Panc1 (cell line): ENCODE data around the gene SATB2. TPM values are rescaled to one million over a fixed set of nuclear protein-coding genes. Genes with fewer than 3 reads are reported as not detected.

Source experiments
- ATAC-seq: fragments of 200-7000 bp; cut with Tn5 transposase; 2 replicates; pipeline ENCODE4 v1.9.1; 2020; ENCODE audit warnings: mild to moderate bottlenecking, moderate library complexity
- BruUV-seq: library from RNA; stranded (reverse); fragments of 400-500 nt; replicated peaks from 2 replicates; lab custom pipeline; 2021; lab: Mats Ljungman, UMichigan
- CTCF ChIA-PET: fragments of 300-600 bp; sonication (Branson Sonifier 250); formaldehyde crosslinking; loops from one replicate; lab custom pipeline; 2022; ENCODE audit warnings: antibody characterized with exemption; lab: Charles Lee
- POLR2A ChIA-PET: fragments of 300-600 bp; sonication (Branson Sonifier 250); formaldehyde crosslinking; loops from one replicate; lab custom pipeline; 2022; ENCODE audit warnings: antibody characterized with exemption; lab: Charles Lee
- DNase-seq: peaks from one replicate; pipeline ENCODE4 v3.0.0-alpha.2; 2010; ENCODE audit warnings: low read depth, low spot score
- H3K27ac ChIP-seq: 2 replicates; pipeline ENCODE4 v1.5.1; 2011; ENCODE audit warnings: mild to moderate bottlenecking, low read length, inconsistent platforms
- H3K27me3 ChIP-seq: fragments of 200-500 bp; sonication (Bioruptor generic); 2 replicates; pipeline ENCODE4 v1.6.0; 2014; ENCODE audit warnings: low read length, inconsistent platforms; ENCODE audit not compliant: control insufficient read depth, insufficient read depth
- H3K36me3 ChIP-seq: fragments of 200-500 bp; sonication (Bioruptor generic); 2 replicates; pipeline ENCODE4 v1.5.1; 2014; ENCODE audit warnings: inconsistent platforms, mild to moderate bottlenecking, low read length, moderate library complexity; ENCODE audit not compliant: control insufficient read depth, insufficient read depth
- H3K4me1 ChIP-seq: 2 replicates; pipeline ENCODE4 v1.5.1; 2011; ENCODE audit warnings: inconsistent platforms, mild to moderate bottlenecking, low read length, moderate library complexity; ENCODE audit not compliant: control insufficient read depth, insufficient read depth
- H3K4me3 ChIP-seq, 2 experiments: 2 replicates each; pipeline ENCODE4 v1.5.1; 2011 to 2012; ENCODE audit warnings: low read depth in 2 of 2, low read length in 2 of 2, mild to moderate bottlenecking in 2 of 2, inconsistent platforms in 1 of 2, moderate library complexity in 1 of 2
- H3K9me3 ChIP-seq: fragments of 200-500 bp; sonication (Bioruptor generic); 2 replicates; pipeline ENCODE4 v1.5.1; 2014; ENCODE audit warnings: low read depth, mild to moderate bottlenecking, inconsistent platforms, low read length, moderate library complexity; ENCODE audit not compliant: control insufficient read depth, insufficient read depth
- CTCF ChIP-seq: fragments of 450-650 bp; IDR thresholded peaks from 2 replicates; pipeline ENCODE4 v1.5.1; 2017; ENCODE audit warnings: mild to moderate bottlenecking
- POLR2AphosphoS5 ChIP-seq: IDR thresholded peaks from 2 replicates; pipeline ENCODE4 v1.6.1; 2012; ENCODE audit warnings: mild to moderate bottlenecking, low read depth, low read length, moderate library complexity
- REST ChIP-seq, 2 experiments: IDR thresholded peaks; 2 replicates each; pipeline ENCODE4 v1.6.1; 2011 to 2012; ENCODE audit warnings: low read depth in 2 of 2, control low read depth in 1 of 2, low read length in 1 of 2, mild to moderate bottlenecking in 1 of 2, moderate library complexity in 1 of 2; ENCODE audit not compliant: insufficient read depth in 1 of 2
- SIN3A ChIP-seq: IDR thresholded peaks from 2 replicates; pipeline ENCODE4 v1.6.1; 2012; ENCODE audit warnings: low read depth, mild to moderate bottlenecking, low read length, moderate library complexity, borderline replicate concordance; ENCODE audit not compliant: insufficient read depth
- TCF7L2 ChIP-seq: IDR thresholded peaks from 2 replicates; pipeline ENCODE4 v1.6.1; 2011; ENCODE audit warnings: mild to moderate bottlenecking, low read depth, low read length, inconsistent platforms
- in situ Hi-C: cut with HindIII; loops from 2 replicates; pipeline ENCODE4 v1.10.0; 2016; ENCODE audit warnings: low sequenced_read_pairs, low pct_unique_long_range_greater_than_20kb
- intact Hi-C: fragments of 100-400 bp; cut with micrococcal nuclease; formaldehyde crosslinking; loops from one replicate; pipeline ENCODE4 v1.10.0; 2022; ENCODE audit not compliant: unreplicated experiment
- total RNA-seq: library from RNA; stranded (reverse); gene quantifications from one replicate; pipeline ENCODE4 v1.2.1, GENCODE V29; 2021; ENCODE audit not compliant: unreplicated experiment

Gene SATB2
- total RNA-seq, 1 experiment from 2014 or later = 43.2 TPM

- H3K4me1 ChIP-seq = no peaks in the 10 kb centered on the region
- no peak overlapping the region for H3K27ac ChIP-seq
- no peak for TF ChIP-seq POLR2AphosphoS5
- no peak for TF ChIP-seq TCF7L2
- TF ChIP-seq SIN3A = no peak
- no peak for TF ChIP-seq CTCF
- H3K27me3 ChIP-seq = no peaks in the 10 kb centered on the region
- ChIA-PET POLR2A (no interaction called here), CTCF (no interaction called here)
- intact Hi-C loops = no loop called here
- H3K36me3 ChIP-seq = peaks cover 40% of the 10 kb centered on the region
- no TSS peak for BruUV-seq
- in situ Hi-C loops = no loop called here
- no peak overlapping the region for H3K4me3 ChIP-seq
- DNase-seq (no peak), ATAC-seq (no peak)
- H3K9me3 ChIP-seq = no peaks in the 10 kb centered on the region
Observed at GRCh38 chr2:199309411-199309810, 148.3 kb downstream of the SATB2 start.

- Histone ChIP-seq H3K9me3 (no peaks in the 10 kb centered on the region), H3K27me3 (no peaks in the 10 kb centered on the region), H3K36me3 (peaks cover 42% of the 10 kb centered on the region), H3K4me1 (no peaks in the 10 kb centered on the region), H3K4me3 (no peak overlapping the region), H3K27ac (no peak overlapping the region)
- ChIA-PET POLR2A (no interaction called here), CTCF (no interaction called here)
- in situ Hi-C loops = no loop called here
- no peak for DNase-seq
- no TSS peak for BruUV-seq
- no peak for ATAC-seq
- TF ChIP-seq CTCF = no peak
- intact Hi-C loops = no loop called here
Observed at GRCh38 chr2:199308567-199308966, 149.2 kb downstream of the SATB2 start.

GRCh38 chr2:199307461-199307860, 150.3 kb downstream of the SATB2 start:
- no peak for TF ChIP-seq POLR2AphosphoS5
- TF ChIP-seq TCF7L2 = no peak
- TF ChIP-seq REST (IDR thresholded peaks at IDR 0.05; ENCODE audit: insufficient read depth in 1 of 2, low read depth in 2 of 2, low read length in 1 of 2) = no peak
- no peak for TF ChIP-seq SIN3A
- no peak for TF ChIP-seq CTCF

More at GRCh38 chr2:199307461-199307860, 150.3 kb downstream of the SATB2 start:
- ChIA-PET POLR2A (no interaction called here), CTCF (no interaction called here)
- BruUV-seq = no TSS peak
- H3K36me3 ChIP-seq = peaks cover 40% of the 10 kb centered on the region
- ATAC-seq = no peak
- intact Hi-C loops (no loop called here), in situ Hi-C loops (no loop called here)
- no peak overlapping the region for H3K4me3 ChIP-seq
- H3K27ac ChIP-seq = no peak overlapping the region
- no peaks in the 10 kb centered on the region for H3K4me1 ChIP-seq
- H3K9me3 ChIP-seq = no peaks in the 10 kb centered on the region
- DNase-seq = no peak
- no peaks in the 10 kb centered on the region for H3K27me3 ChIP-seq
